ENCODE data around the gene ABRACL.
"Not testable (repeated sequence)": the region's sequence is repeated elsewhere in the genome, so short reads cannot be mapped to it uniquely, and the experiment has no call there.

The ABRACL gene

GRCh38 chr6:138991206-138991605 is 37.3 kb upstream of the ABRACL start:
- Histone ChIP-seq H3K27ac (replicated peaks) (peak overlapping the region; percentile 49), H3K4me3 (replicated peaks; ENCODE audit: insufficient read depth, low read length) (no peak overlapping the region), H3K27me3 (ENCODE audit: insufficient read depth, poor library complexity, severe bottlenecking) (no peaks in the 10 kb centered on the region)
- peak in 1 of 2 experiments; percentile 79 for DNase-seq (ENCODE audit: low read depth in 1 of 2, low spot score in 1 of 2)
- TF ChIP-seq SPI1 (IDR thresholded peaks at IDR 0.05; ENCODE audit: borderline replicate concordance, low read depth) (no peak), POLR2AphosphoS5 (IDR thresholded peaks at IDR 0.05; ENCODE audit: low read depth) (no peak), GABPA (IDR thresholded peaks at IDR 0.05; ENCODE audit: low read depth) (no peak), CTCF (IDR thresholded peaks at IDR 0.05; ENCODE audit: insufficient read depth, low read length) (no peak), REST (IDR thresholded peaks at IDR 0.05; ENCODE audit: insufficient replicate concordance, low read depth) (no peak)

- peak; percentile 93 for TF ChIP-seq SPI1 (IDR thresholded peaks at IDR 0.05; ENCODE audit: borderline replicate concordance, low read depth)
- H3K27ac ChIP-seq (replicated peaks): peak overlapping the region; percentile 49
- not testable (repeated sequence) for H3K27me3 ChIP-seq (ENCODE audit: insufficient read depth, poor library complexity, severe bottlenecking)
These were observed 35.6 kb upstream of the ABRACL start for GRCh38 chr6:138992965-138993364.

GRCh38 chr6:138993410-138993809 is 35.1 kb upstream of the ABRACL start:
- not testable (repeated sequence) for DNase-seq (ENCODE audit: low read depth in 1 of 2, low spot score in 1 of 2); H3K27me3 ChIP-seq (ENCODE audit: insufficient read depth, poor library complexity, severe bottlenecking); H3K4me3 ChIP-seq (replicated peaks; ENCODE audit: insufficient read depth, low read length)
- H3K27ac ChIP-seq (replicated peaks): peak overlapping the region; percentile 49

More at GRCh38 chr6:138992965-138993364, 35.6 kb upstream of the ABRACL start:
- DNase-seq (ENCODE audit: low read depth in 1 of 2, low spot score in 1 of 2): peak; percentile 42 to 80
- not testable (repeated sequence) for H3K4me3 ChIP-seq (replicated peaks; ENCODE audit: insufficient read depth, low read length)

- DNase-seq (ENCODE audit: low read depth in 1 of 2, low spot score in 1 of 2): no peak
- TF ChIP-seq SPI1 (IDR thresholded peaks at IDR 0.05; ENCODE audit: borderline replicate concordance, low read depth) (no peak), POLR2AphosphoS5 (IDR thresholded peaks at IDR 0.05; ENCODE audit: low read depth) (no peak), REST (IDR thresholded peaks at IDR 0.05; ENCODE audit: insufficient replicate concordance, low read depth) (no peak), CTCF (IDR thresholded peaks at IDR 0.05; ENCODE audit: insufficient read depth, low read length) (no peak)
- Histone ChIP-seq H3K27ac (replicated peaks) (no peak overlapping the region), H3K4me3 (replicated peaks; ENCODE audit: insufficient read depth, low read length) (no peak overlapping the region), H3K27me3 (ENCODE audit: insufficient read depth, poor library complexity, severe bottlenecking) (no peaks in the 10 kb centered on the region)
These were observed 32.0 kb upstream of the ABRACL start for GRCh38 chr6:138996524-138996923.

GRCh38 chr6:138997136-138997535 is 31.4 kb upstream of the ABRACL start:
- no peak for TF ChIP-seq SPI1 (IDR thresholded peaks at IDR 0.05; ENCODE audit: borderline replicate concordance, low read depth)
- H3K27ac ChIP-seq (replicated peaks): no peak overlapping the region
- DNase-seq (ENCODE audit: low read depth in 1 of 2, low spot score in 1 of 2): no peak
- no peak overlapping the region for H3K4me3 ChIP-seq (replicated peaks; ENCODE audit: insufficient read depth, low read length)
- H3K27me3 ChIP-seq (ENCODE audit: insufficient read depth, poor library complexity, severe bottlenecking): no peaks in the 10 kb centered on the region
